ENCODE results near the gene S100Z.

S100Z gene

DNA sequence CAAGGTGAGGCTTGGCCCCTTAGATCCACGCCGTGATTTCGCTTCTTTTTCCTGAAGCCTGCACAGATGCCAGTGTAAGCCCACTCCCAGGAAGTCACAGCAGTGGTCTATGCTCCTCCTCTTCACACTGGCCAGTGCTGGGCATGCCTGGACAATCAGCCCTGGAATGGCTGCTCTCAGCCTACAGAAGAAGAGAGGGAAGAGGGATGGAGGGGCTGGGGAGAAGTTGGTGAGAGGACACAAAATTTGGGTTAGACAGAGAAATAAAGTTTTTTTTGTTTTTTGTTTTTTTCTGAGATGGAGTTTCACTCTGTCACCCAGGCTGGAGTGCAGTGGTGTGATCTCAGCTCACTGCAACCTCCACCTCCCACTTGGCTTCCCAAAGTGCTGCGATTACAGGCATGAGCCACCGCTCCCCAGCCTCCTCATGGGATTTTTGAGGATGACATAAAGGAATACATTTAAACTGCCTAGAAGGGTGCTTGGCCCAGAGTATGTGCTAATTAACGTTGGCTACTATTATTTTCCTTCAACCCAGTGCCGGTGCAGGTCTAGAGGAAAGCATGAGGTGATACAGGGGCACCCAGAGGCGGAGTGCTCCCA, 830 bp downstream of the S100Z start:
- TF ChIP-seq ZBTB7A (IDR thresholded peaks at IDR 0.05; ENCODE audit: low read depth) (no peak), TEAD4 (IDR thresholded peaks at IDR 0.05) (no peak), EP300 (IDR thresholded peaks at IDR 0.05; ENCODE audit: borderline replicate concordance) (no peak), TCF12 (IDR thresholded peaks at IDR 0.05; ENCODE audit: low read depth) (no peak), CREB1 (IDR thresholded peaks at IDR 0.05; ENCODE audit: low read depth) (no peak), RAD21 (IDR thresholded peaks at IDR 0.05; ENCODE audit: low read depth) (no peak), TAF1 (IDR thresholded peaks at IDR 0.05; ENCODE audit: low read depth) (no peak), FOXM1 (IDR thresholded peaks at IDR 0.05; ENCODE audit: borderline replicate concordance, low read depth) (no peak), CEBPB (IDR thresholded peaks at IDR 0.05) (no peak), YY1 (IDR thresholded peaks at IDR 0.05; ENCODE audit: low read depth) (no peak), EGR1 (IDR thresholded peaks at IDR 0.05) (no peak), NFIC (IDR thresholded peaks at IDR 0.05) (no peak)
- TF ChIP-seq, protein P1, sequence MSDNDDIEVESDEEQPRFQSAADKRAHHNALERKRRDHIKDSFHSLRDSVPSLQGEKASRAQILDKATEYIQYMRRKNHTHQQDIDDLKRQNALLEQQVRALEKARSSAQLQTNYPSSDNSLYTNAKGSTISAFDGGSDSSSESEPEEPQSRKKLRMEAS (IDR thresholded peaks at IDR 0.05), result no peak
- TF ChIP-seq, protein P2, sequence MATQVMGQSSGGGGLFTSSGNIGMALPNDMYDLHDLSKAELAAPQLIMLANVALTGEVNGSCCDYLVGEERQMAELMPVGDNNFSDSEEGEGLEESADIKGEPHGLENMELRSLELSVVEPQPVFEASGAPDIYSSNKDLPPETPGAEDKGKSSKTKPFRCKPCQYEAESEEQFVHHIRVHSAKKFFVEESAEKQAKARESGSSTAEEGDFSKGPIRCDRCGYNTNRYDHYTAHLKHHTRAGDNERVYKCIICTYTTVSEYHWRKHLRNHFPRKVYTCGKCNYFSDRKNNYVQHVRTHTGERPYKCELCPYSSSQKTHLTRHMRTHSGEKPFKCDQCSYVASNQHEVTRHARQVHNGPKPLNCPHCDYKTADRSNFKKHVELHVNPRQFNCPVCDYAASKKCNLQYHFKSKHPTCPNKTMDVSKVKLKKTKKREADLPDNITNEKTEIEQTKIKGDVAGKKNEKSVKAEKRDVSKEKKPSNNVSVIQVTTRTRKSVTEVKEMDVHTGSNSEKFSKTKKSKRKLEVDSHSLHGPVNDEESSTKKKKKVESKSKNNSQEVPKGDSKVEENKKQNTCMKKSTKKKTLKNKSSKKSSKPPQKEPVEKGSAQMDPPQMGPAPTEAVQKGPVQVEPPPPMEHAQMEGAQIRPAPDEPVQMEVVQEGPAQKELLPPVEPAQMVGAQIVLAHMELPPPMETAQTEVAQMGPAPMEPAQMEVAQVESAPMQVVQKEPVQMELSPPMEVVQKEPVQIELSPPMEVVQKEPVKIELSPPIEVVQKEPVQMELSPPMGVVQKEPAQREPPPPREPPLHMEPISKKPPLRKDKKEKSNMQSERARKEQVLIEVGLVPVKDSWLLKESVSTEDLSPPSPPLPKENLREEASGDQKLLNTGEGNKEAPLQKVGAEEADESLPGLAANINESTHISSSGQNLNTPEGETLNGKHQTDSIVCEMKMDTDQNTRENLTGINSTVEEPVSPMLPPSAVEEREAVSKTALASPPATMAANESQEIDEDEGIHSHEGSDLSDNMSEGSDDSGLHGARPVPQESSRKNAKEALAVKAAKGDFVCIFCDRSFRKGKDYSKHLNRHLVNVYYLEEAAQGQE (IDR thresholded peaks at IDR 0.05; ENCODE audit: low read depth), result no peak
- TF ChIP-seq, protein P3, sequence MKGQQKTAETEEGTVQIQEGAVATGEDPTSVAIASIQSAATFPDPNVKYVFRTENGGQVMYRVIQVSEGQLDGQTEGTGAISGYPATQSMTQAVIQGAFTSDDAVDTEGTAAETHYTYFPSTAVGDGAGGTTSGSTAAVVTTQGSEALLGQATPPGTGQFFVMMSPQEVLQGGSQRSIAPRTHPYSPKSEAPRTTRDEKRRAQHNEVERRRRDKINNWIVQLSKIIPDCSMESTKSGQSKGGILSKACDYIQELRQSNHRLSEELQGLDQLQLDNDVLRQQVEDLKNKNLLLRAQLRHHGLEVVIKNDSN (IDR thresholded peaks at IDR 0.05), result no peak

DNA sequence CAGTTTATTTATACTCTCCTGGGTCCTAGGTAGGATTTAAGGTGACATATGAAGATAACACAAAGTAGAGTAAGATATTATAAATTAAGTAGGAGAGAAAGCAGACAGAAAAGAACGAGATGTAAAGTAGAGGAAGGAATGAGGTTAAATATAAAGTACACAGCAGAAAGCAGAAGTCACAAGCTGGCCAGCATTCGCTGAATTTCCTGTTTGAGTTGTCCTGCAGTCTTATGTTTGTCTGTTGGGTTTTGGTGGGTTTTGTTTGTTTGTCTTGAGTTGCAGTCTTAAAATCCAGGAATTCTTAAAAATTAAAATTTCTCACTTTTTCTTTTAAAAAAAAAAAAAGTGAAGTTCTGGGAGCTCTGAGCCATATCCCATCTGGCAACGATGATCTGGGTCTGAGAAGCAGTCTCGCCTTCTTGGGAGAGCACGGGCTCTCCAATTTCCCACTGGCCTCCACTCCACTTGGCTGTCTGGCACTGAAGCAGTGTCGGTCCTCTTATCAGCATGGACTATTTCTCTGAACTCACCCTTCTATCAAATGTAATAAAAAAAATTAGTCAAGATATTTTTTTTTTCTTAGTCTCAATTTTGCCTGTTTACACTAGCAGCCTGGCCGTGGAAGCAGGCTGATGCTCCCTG, 2.0 kb downstream of the S100Z start:
- no peak for TF ChIP-seq YY1 (IDR thresholded peaks at IDR 0.05; ENCODE audit: low read depth)
- TF ChIP-seq CEBPB (IDR thresholded peaks at IDR 0.05), result no peak
- TF ChIP-seq EGR1 (IDR thresholded peaks at IDR 0.05), result no peak
- TF ChIP-seq FOXM1 (IDR thresholded peaks at IDR 0.05; ENCODE audit: borderline replicate concordance, low read depth), result no peak
- no peak for TF ChIP-seq TCF12 (IDR thresholded peaks at IDR 0.05; ENCODE audit: low read depth)
- TF ChIP-seq EP300 (IDR thresholded peaks at IDR 0.05; ENCODE audit: borderline replicate concordance), result no peak
- no peak for TF ChIP-seq ZBTB7A (IDR thresholded peaks at IDR 0.05; ENCODE audit: low read depth)
- TF ChIP-seq RAD21 (IDR thresholded peaks at IDR 0.05; ENCODE audit: low read depth), result no peak
- TF ChIP-seq TEAD4 (IDR thresholded peaks at IDR 0.05), result no peak
- TF ChIP-seq, protein P3 (IDR thresholded peaks at IDR 0.05), result no peak
- TF ChIP-seq CREB1 (IDR thresholded peaks at IDR 0.05; ENCODE audit: low read depth), result no peak
- TF ChIP-seq, protein P2 (IDR thresholded peaks at IDR 0.05; ENCODE audit: low read depth), result no peak
- TF ChIP-seq NFIC (IDR thresholded peaks at IDR 0.05), result no peak
- TF ChIP-seq, protein P1 (IDR thresholded peaks at IDR 0.05), result no peak
- TF ChIP-seq TAF1 (IDR thresholded peaks at IDR 0.05; ENCODE audit: low read depth), result no peak

DNA sequence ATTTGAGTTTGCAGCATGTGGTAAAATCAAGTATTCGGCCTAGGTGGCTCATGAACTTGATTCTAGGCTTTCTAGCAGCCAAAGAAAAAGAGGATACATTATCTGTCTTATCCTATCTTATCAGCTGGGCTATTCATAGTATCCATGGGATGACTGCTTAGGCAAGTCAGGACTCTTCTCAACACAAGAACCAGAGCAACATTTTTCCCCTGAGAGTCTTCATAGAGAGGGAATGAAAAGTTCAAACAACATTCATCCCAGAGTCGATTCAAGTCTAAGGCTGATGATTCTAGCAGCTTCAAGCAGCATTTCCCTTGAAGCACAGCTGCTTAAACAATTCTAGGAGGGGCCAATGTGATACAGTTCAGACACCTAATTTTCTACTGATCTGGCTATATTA, 3.0 kb downstream of the S100Z start:
- TF ChIP-seq EGR1 (IDR thresholded peaks at IDR 0.05) (no peak), CREB1 (IDR thresholded peaks at IDR 0.05; ENCODE audit: low read depth) (no peak), FOXM1 (IDR thresholded peaks at IDR 0.05; ENCODE audit: borderline replicate concordance, low read depth) (no peak), TEAD4 (IDR thresholded peaks at IDR 0.05) (no peak), NFIC (IDR thresholded peaks at IDR 0.05) (no peak), YY1 (IDR thresholded peaks at IDR 0.05; ENCODE audit: low read depth) (no peak), TAF1 (IDR thresholded peaks at IDR 0.05; ENCODE audit: low read depth) (no peak), TCF12 (IDR thresholded peaks at IDR 0.05; ENCODE audit: low read depth) (no peak), RAD21 (IDR thresholded peaks at IDR 0.05; ENCODE audit: low read depth) (no peak), EP300 (IDR thresholded peaks at IDR 0.05; ENCODE audit: borderline replicate concordance) (no peak), CEBPB (IDR thresholded peaks at IDR 0.05) (no peak), ZBTB7A (IDR thresholded peaks at IDR 0.05; ENCODE audit: low read depth) (no peak)
- TF ChIP-seq, protein P2 (IDR thresholded peaks at IDR 0.05; ENCODE audit: low read depth), result no peak
- TF ChIP-seq, protein P1 (IDR thresholded peaks at IDR 0.05), result no peak
- TF ChIP-seq, protein P3 (IDR thresholded peaks at IDR 0.05), result no peak
